Right ventricle myocardium inferior (tissue), 1 donor: ENCODE measurements around the gene LPCAT1. TPM values are rescaled to one million over a fixed set of nuclear protein-coding genes. Genes with fewer than 3 reads are reported as not detected.

Source experiments
- ATAC-seq: fragments of 200-7000 bp; cut with Tn5 transposase; one replicate; pipeline ENCODE4 v1.9.1; 2020; ENCODE audit warnings: mild to moderate bottlenecking, moderate library complexity
- DNase-seq: peaks from one replicate; pipeline ENCODE4 v3.0.0; 2021; ENCODE audit errors: missing footprints
- intact Hi-C: fragments of 100-400 bp; cut with DNase I; formaldehyde crosslinking; loops from one replicate; pipeline ENCODE4 v1.11.0; 2022
- microRNA-seq: library from miRNA; unstranded; fragments of <30 nt; microRNA quantifications from one replicate; pipeline ENCODE4 v1.2.0, GENCODE V29; 2020
- total RNA-seq: library from RNA; stranded (reverse); fragmentation: NEBNext Ultra II Directional; extraction: Animal tissue kit (Norgen Biotek cat#: 25700); gene quantifications from one replicate; pipeline ENCODE4 v1.2.1, GENCODE V29; 2021
- donor health status: DM: no; HTN: yes; CAD: no; lungs with severe emphysema.

The LPCAT1 gene
- total RNA-seq, 1 donor from 2014 or later = 13.4 TPM

GRCh38 chr5:1413211-1413610 lies 110.5 kb downstream of the LPCAT1 start:
- no peak for DNase-seq

GRCh38 chr5:1412621-1413020 lies 111.1 kb downstream of the LPCAT1 start:
- ATAC-seq (no peak), DNase-seq (peak; percentile 23)
- intact Hi-C loops = no loop called here

More at GRCh38 chr5:1413211-1413610, 110.5 kb downstream of the LPCAT1 start:
- intact Hi-C loops = no loop called here
- ATAC-seq = no peak

- ATAC-seq = no peak
Measured at GRCh38 chr5:1412163-1412562, 111.6 kb downstream of the LPCAT1 start.

More at GRCh38 chr5:1412163-1412562, 111.6 kb downstream of the LPCAT1 start:
- intact Hi-C loops = no loop called here
- peak; percentile 62 for DNase-seq

Small RNA genes lying within 50 kb of the gene (microRNA-seq; reads per million reads assigned to microRNA genes)
- gene MIR6075 = not detected

Other genes starting within 250 kb of the LPCAT1 start
- not detected for gene TERT, start 228.9 kb downstream of the LPCAT1 start, total RNA-seq
- 33.3 TPM for gene CLPTM1L, start 178.9 kb downstream of the LPCAT1 start, total RNA-seq
- not detected for gene SLC6A3, start 78.5 kb downstream of the LPCAT1 start, total RNA-seq